Astrocyte of the spinal cord (primary cell): ENCODE data around the gene PSAT1.

Source experiments
- DNase-seq: peaks from one replicate; pipeline ENCODE4 v3.0.0; 2011; ENCODE audit warnings: low read depth, low spot score
- H3K4me3 ChIP-seq: 2 replicates; pipeline ENCODE4 v1.5.1; 2011; ENCODE audit warnings: low read depth, mild to moderate bottlenecking, low read length, moderate library complexity
- in situ Hi-C: cut with HindIII; loops from 2 replicates; pipeline ENCODE4 v1.10.0; 2017; ENCODE audit warnings: low sequenced_read_pairs
- TF ChIP-seq, protein P1 (sequence below): IDR thresholded peaks from 2 replicates; pipeline ENCODE4 v1.5.1; 2012; ENCODE audit warnings: low read depth, mild to moderate bottlenecking, low read length, inconsistent platforms

PSAT1 gene

DNA sequence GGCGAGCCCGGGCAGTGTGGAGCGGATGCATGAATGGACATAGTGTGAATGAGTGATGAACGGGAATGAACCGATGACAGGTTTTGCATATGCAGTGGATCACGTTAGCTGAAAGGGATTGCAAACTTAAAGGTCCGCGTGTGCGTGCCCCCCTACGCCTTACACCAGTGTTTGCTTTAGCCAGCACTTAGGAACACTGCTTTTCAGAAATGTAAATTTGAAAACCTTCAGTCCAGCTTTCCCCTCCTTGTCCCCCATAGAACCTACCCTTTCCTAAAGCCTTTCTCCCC lies 692 bp downstream of the PSAT1 start:
- H3K4me3 ChIP-seq = peak overlapping the region; percentile 87
- peak; percentile 43 for DNase-seq
- in situ Hi-C loops = no loop called here
- TF ChIP-seq, protein P1, sequence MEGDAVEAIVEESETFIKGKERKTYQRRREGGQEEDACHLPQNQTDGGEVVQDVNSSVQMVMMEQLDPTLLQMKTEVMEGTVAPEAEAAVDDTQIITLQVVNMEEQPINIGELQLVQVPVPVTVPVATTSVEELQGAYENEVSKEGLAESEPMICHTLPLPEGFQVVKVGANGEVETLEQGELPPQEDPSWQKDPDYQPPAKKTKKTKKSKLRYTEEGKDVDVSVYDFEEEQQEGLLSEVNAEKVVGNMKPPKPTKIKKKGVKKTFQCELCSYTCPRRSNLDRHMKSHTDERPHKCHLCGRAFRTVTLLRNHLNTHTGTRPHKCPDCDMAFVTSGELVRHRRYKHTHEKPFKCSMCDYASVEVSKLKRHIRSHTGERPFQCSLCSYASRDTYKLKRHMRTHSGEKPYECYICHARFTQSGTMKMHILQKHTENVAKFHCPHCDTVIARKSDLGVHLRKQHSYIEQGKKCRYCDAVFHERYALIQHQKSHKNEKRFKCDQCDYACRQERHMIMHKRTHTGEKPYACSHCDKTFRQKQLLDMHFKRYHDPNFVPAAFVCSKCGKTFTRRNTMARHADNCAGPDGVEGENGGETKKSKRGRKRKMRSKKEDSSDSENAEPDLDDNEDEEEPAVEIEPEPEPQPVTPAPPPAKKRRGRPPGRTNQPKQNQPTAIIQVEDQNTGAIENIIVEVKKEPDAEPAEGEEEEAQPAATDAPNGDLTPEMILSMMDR = no peak

DNA sequence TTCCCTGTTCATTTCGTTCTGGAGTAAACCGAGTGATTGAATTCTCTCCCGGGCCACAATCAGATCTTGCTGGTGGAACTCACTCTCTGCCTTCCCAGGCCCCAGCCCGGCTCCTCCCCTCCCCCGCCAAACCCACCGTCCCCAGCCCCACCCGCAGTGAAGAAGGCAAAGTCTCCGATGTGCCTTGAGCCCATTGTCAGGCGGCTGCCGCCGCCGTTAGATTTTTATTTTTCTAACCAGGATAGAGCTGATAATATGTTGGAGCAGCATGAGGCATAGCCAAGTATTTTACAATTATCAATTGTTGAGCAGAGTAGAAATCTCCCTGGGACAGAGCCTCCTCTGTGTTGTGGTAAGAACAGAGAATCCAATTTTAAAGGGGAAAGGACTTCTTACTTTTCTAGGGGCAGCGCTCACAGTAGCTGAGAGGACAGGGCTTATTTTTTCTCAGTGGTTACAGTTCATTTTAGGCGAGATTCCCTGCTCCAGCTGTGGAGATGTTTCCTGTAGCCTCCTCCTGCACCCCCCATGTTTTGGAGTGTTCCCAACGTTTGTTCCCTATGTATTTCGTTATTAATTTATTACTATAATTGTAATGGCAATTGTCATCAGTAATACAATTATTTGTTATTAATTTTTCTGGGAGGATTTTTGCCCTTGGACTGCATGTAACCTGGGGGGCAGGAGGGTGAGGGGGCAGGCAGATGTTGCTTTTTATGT lies 1.3 kb downstream of the PSAT1 start:
- no peak for DNase-seq
- in situ Hi-C loops = no loop called here
- TF ChIP-seq, protein P1 = no peak
- H3K4me3 ChIP-seq = peak overlapping the region; percentile 87

DNA sequence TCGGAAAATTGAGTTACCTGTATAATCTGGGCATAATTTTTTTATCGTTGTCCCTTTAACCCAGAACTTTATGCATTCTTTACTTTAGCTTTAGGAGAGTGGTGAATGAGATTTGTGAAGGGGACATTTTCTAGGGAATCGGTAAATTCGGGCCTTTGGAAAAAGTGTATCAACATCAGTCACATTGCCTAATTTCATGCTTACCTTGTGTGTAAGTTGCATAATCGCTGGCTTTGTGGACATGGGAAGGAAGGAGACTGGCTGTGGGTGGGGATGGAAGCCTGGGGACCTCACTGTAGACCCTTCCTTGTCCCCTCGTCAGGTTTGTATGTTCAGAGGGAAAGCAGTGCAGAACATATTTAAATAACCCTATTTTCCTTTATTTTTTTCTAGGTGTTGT lies 3.3 kb downstream of the PSAT1 start:
- in situ Hi-C loops = no loop called here
- TF ChIP-seq, protein P1 = no peak
- DNase-seq = no peak
- no peak overlapping the region for H3K4me3 ChIP-seq

DNA sequence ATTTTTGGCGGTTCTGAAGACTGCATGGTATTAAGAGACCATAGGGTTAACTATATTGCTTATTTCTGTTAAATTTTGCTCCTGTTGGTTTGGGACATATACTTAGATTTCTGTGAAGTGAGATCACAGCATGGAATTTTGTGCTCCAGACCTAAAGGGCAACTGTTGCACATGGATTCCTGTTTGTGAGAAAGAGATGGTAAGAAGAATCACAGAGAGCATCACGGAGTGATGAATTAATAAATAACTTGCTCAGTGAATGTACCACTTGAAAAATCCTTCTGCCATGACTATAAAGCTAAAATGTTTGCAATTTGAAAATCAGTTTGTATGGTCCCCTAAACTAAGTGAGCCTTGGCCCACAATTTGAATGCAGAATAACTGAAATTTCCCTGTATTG lies 4.5 kb downstream of the PSAT1 start:
- TF ChIP-seq, protein P1 = no peak
- in situ Hi-C loops = no loop called here

DNA sequence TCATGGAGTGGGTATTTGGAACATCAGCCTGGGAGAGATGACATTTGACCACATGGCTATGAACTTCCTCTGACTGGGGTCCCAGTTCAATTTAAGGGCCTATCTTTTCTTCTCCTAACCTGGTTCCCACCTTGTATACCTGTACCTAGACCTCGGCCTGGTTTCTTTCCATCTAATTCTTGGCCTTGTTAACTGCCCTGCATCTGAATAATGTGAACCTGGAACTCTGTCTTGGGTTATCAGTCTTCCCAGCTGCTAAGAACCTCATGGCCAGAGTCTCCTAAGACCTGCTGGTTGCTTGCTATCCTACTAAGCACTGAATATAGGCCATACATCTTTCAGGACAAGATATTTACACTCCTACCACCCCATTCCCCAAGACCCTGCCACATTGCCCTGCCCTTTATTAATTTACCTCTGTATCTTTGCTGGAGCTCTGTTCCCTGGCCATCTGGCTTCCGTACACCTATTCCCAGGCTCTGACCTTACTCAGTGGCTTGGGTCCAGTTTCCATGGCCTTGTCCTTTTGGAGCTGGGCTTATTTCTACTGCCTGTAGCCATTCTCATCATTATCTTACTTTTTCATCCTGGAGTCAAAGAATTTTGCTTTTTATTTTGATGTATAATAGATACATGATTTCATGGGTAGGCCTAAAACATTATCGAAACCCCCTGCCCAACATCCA lies 6.6 kb downstream of the PSAT1 start:
- no peak overlapping the region for H3K4me3 ChIP-seq
- DNase-seq = no peak
- in situ Hi-C loops = no loop called here
- TF ChIP-seq, protein P1 = no peak

More for the DNA sequence above, 4.5 kb downstream of the PSAT1 start:
- H3K4me3 ChIP-seq = no peak overlapping the region
- DNase-seq = no peak

DNA sequence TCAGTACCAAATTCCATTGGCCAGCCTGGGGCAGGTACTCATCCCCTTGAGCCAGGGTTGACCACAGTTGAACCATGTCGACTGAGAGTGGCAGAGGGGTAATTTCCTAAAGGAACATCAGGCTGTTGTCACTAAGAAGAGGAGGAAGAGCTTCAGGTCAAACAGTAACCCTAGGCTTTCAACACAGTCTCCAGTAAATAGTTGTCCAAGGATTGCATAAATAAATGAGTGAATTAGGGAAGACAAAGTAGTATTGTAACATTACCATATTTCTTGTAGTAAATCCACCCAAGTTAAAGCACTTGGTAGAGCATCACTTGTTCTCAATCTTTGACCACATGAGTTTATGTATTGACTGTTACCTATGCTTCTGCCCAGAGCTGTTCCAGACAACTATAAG lies 7.4 kb downstream of the PSAT1 start:
- in situ Hi-C loops = no loop called here
- no peak overlapping the region for H3K4me3 ChIP-seq
- TF ChIP-seq, protein P1 = no peak
- DNase-seq = no peak
